HEK293 (cell line): ENCODE results near the gene ITPR3.

Experiments used
- EGR2 ChIP-seq: fragments of 450-650 bp; formaldehyde crosslinking; IDR thresholded peaks from 2 replicates; pipeline ENCODE4 v1.5.1; 2016; ENCODE audit warnings: low read depth, missing biosample characterization, missing genetic modification characterization
- GLI4 ChIP-seq: fragments of 450-650 bp; formaldehyde crosslinking; IDR thresholded peaks from 2 replicates; pipeline ENCODE4 v1.5.1; 2016; ENCODE audit warnings: missing biosample characterization, missing genetic modification characterization
- HIC1 ChIP-seq: fragments of 450-650 bp; formaldehyde crosslinking; IDR thresholded peaks from 2 replicates; pipeline ENCODE4 v1.5.1; 2016; ENCODE audit warnings: missing biosample characterization, missing genetic modification characterization
- HOXC10 ChIP-seq: sonication (generic); formaldehyde crosslinking; IDR thresholded peaks from 2 replicates; pipeline ENCODE4 v1.8.1; 2023; ENCODE audit warnings: mild to moderate bottlenecking, missing genetic modification reagents
- HOXD13 ChIP-seq: sonication (generic); formaldehyde crosslinking; IDR thresholded peaks from 2 replicates; pipeline ENCODE4 v1.8.0; 2022; ENCODE audit warnings: missing genetic modification reagents, borderline replicate concordance
- OVOL3 ChIP-seq: fragments of 450-650 bp; formaldehyde crosslinking; IDR thresholded peaks from 2 replicates; pipeline ENCODE4 v1.5.1; 2016; ENCODE audit warnings: missing biosample characterization, missing genetic modification characterization
- SP3 ChIP-seq: fragments of 450-650 bp; formaldehyde crosslinking; IDR thresholded peaks from 2 replicates; pipeline ENCODE4 v1.5.1; 2016; ENCODE audit warnings: missing biosample characterization, missing genetic modification characterization
- TRIM28 ChIP-seq: IDR thresholded peaks from 2 replicates; pipeline ENCODE4 v1.6.1; 2011; ENCODE audit warnings: low read length, control low read depth, borderline replicate concordance
- ZBTB49 ChIP-seq: fragments of 450-650 bp; formaldehyde crosslinking; IDR thresholded peaks from 2 replicates; pipeline ENCODE4 v1.5.1; 2016; ENCODE audit warnings: missing biosample characterization, missing genetic modification characterization, low read depth
- ZBTB6 ChIP-seq: fragments of 450-650 bp; formaldehyde crosslinking; IDR thresholded peaks from 2 replicates; pipeline ENCODE4 v1.5.1; 2017; ENCODE audit warnings: missing biosample characterization, missing genetic modification characterization
- ZFHX2 ChIP-seq: fragments of 450-650 bp; formaldehyde crosslinking; conservative IDR thresholded peaks from 2 replicates; pipeline ENCODE4 v1.5.1; 2016; ENCODE audit warnings: missing biosample characterization, missing genetic modification characterization
- ZNF114 ChIP-seq: fragments of 450-650 bp; formaldehyde crosslinking; IDR thresholded peaks from 2 replicates; pipeline ENCODE4 v1.5.0; 2017; ENCODE audit warnings: missing biosample characterization, missing genetic modification characterization
- ZNF146 ChIP-seq: fragments of 450-650 bp; formaldehyde crosslinking; IDR thresholded peaks from 2 replicates; pipeline ENCODE4 v1.5.1; 2016; ENCODE audit warnings: missing biosample characterization, missing genetic modification characterization
- ZNF155 ChIP-seq: fragments of 450-650 bp; formaldehyde crosslinking; IDR thresholded peaks from 2 replicates; pipeline ENCODE4 v1.5.1; 2016; ENCODE audit warnings: missing biosample characterization, missing genetic modification characterization
- ZNF169 ChIP-seq: fragments of 450-650 bp; formaldehyde crosslinking; IDR thresholded peaks from 2 replicates; pipeline ENCODE4 v1.5.1; 2016; ENCODE audit warnings: missing biosample characterization, missing genetic modification characterization
- ZNF175 ChIP-seq: fragments of 450-650 bp; formaldehyde crosslinking; IDR thresholded peaks from 2 replicates; pipeline ENCODE4 v1.5.1; 2016; ENCODE audit warnings: missing biosample characterization, missing genetic modification characterization
- ZNF211 ChIP-seq: fragments of 450-650 bp; formaldehyde crosslinking; IDR thresholded peaks from 2 replicates; pipeline ENCODE4 v1.5.1; 2016; ENCODE audit warnings: low read depth, missing biosample characterization, missing genetic modification characterization
- ZNF23 ChIP-seq: fragments of 450-650 bp; formaldehyde crosslinking; IDR thresholded peaks from 2 replicates; pipeline ENCODE4 v1.5.1; 2016; ENCODE audit warnings: missing biosample characterization, missing genetic modification characterization, borderline replicate concordance
- ZNF292 ChIP-seq: fragments of 450-650 bp; formaldehyde crosslinking; IDR thresholded peaks from 2 replicates; pipeline ENCODE4 v1.5.1; 2016; ENCODE audit warnings: low read depth, missing biosample characterization, missing genetic modification characterization, borderline replicate concordance
- ZNF324 ChIP-seq: fragments of 450-650 bp; formaldehyde crosslinking; IDR thresholded peaks from 2 replicates; pipeline ENCODE4 v1.5.1; 2016; ENCODE audit warnings: missing biosample characterization, missing genetic modification characterization
- ZNF391 ChIP-seq: fragments of 450-650 bp; formaldehyde crosslinking; IDR thresholded peaks from 2 replicates; pipeline ENCODE4 v1.5.1; 2016; ENCODE audit warnings: low read depth, missing biosample characterization, missing genetic modification characterization, borderline replicate concordance
- ZNF433 ChIP-seq: fragments of 450-650 bp; formaldehyde crosslinking; IDR thresholded peaks from 2 replicates; pipeline ENCODE4 v1.5.1; 2016; ENCODE audit warnings: missing biosample characterization, missing genetic modification characterization, low read depth
- ZNF449 ChIP-seq: fragments of 450-650 bp; formaldehyde crosslinking; IDR thresholded peaks from 2 replicates; pipeline ENCODE4 v1.5.1; 2017; ENCODE audit warnings: missing biosample characterization, mild to moderate bottlenecking, missing genetic modification characterization, moderate library complexity
- ZNF560 ChIP-seq: fragments of 450-650 bp; formaldehyde crosslinking; IDR thresholded peaks from 2 replicates; pipeline ENCODE4 v1.5.1; 2017; ENCODE audit warnings: missing biosample characterization, missing genetic modification characterization, borderline replicate concordance
- ZNF600 ChIP-seq: fragments of 450-650 bp; formaldehyde crosslinking; IDR thresholded peaks from 2 replicates; pipeline ENCODE4 v1.5.1; 2016; ENCODE audit warnings: missing biosample characterization, missing genetic modification characterization
- ZNF768 ChIP-seq: fragments of 450-650 bp; formaldehyde crosslinking; IDR thresholded peaks from 2 replicates; pipeline ENCODE4 v1.5.1; 2018; ENCODE audit warnings: missing biosample characterization, mild to moderate bottlenecking, missing genetic modification characterization
- ZNF791 ChIP-seq: fragments of 450-650 bp; formaldehyde crosslinking; IDR thresholded peaks from 2 replicates; pipeline ENCODE4 v1.5.1; 2016; ENCODE audit warnings: missing biosample characterization, missing genetic modification characterization
- ZNF792 ChIP-seq: fragments of 450-650 bp; formaldehyde crosslinking; IDR thresholded peaks from 2 replicates; pipeline ENCODE4 v1.5.1; 2016; ENCODE audit warnings: missing biosample characterization, missing genetic modification characterization
- ZNF837 ChIP-seq: fragments of 450-650 bp; formaldehyde crosslinking; IDR thresholded peaks from 2 replicates; pipeline ENCODE4 v1.5.1; 2016; ENCODE audit warnings: missing biosample characterization, missing genetic modification characterization
- ZSCAN5A ChIP-seq: fragments of 450-650 bp; formaldehyde crosslinking; IDR thresholded peaks from 2 replicates; pipeline ENCODE4 v1.5.1; 2016; ENCODE audit warnings: missing biosample characterization, missing genetic modification characterization

ITPR3 gene

GRCh38 chr6:33711140-33712129 lies 90.3 kb downstream of the ITPR3 start, which contains the start of gene UQCC2 (continued):
- TF ChIP-seq ZBTB49 = no peak
- TF ChIP-seq ZNF560 (tag by site-specific recombination) = no peak
- no peak for TF ChIP-seq ZNF837 (tag by site-specific recombination)
- TF ChIP-seq ZNF146 (tag by site-specific recombination) = no peak
- no peak for TF ChIP-seq ZNF211 (tag by site-specific recombination)
- TF ChIP-seq HOXC10 (CRISPR knock-in tag) = no peak
- TF ChIP-seq ZNF114 (tag by site-specific recombination) = no peak
- TF ChIP-seq ZNF169 = no peak
- no peak for TF ChIP-seq GLI4 (tag by site-specific recombination)
- no peak for TF ChIP-seq ZNF175 (tag by site-specific recombination)
- TF ChIP-seq EGR2 (tag by site-specific recombination) = no peak
- TF ChIP-seq SP3 = peak; percentile 87
- TF ChIP-seq ZNF391 (tag by site-specific recombination) = no peak
- peak; percentile 54; the same call in 1 of the 2 replicates for TF ChIP-seq TRIM28
- no peak for TF ChIP-seq ZNF292 (tag by site-specific recombination)
- no peak for TF ChIP-seq ZNF792 (tag by site-specific recombination)
- no peak for TF ChIP-seq ZNF155 (tag by site-specific recombination)
- no peak for TF ChIP-seq HOXD13 (CRISPR knock-in tag)
- TF ChIP-seq ZSCAN5A = no peak
- no peak for TF ChIP-seq ZNF768
- TF ChIP-seq ZNF324 (tag by site-specific recombination) = peak; percentile 75; the same call in 1 of the 2 replicates
- TF ChIP-seq ZNF449 (tag by site-specific recombination) = no peak
- no peak for TF ChIP-seq ZNF600
- no peak for TF ChIP-seq ZNF23 (tag by site-specific recombination)
- TF ChIP-seq HIC1 (tag by site-specific recombination) = no peak
- no peak for TF ChIP-seq ZBTB6
- TF ChIP-seq OVOL3 (tag by site-specific recombination) = no peak
- no peak for TF ChIP-seq ZFHX2
- TF ChIP-seq ZNF791 (tag by site-specific recombination) = no peak
- no peak for TF ChIP-seq ZNF433 (tag by site-specific recombination)
